ENCODE data around the gene ARL17B.
"Not testable (repeated sequence)": the region's sequence is repeated elsewhere in the genome, so short reads cannot be mapped to it uniquely, and the experiment has no call there.

DNA sequence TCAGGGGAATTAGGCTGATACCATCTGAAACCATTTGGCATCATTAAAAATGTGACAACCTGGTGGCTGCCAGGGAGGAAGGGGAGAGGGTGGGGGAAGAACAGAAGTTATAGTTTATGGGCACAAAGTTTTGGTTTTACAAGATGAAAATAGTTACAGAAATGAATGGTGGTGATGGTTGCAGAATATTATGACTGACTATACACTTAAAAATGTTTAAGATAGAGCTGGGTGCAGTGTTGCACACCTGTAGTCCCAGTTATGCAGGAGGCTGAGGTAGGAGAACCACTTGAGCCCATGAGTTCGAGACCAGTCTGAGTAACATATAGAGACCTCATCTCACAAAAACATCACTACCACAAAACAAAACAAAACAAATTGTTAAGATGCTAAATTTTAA is 12.5 kb downstream of the ARL17B start:
- TF ChIP-seq ZFP3 (tag by site-specific recombination; IDR thresholded peaks at IDR 0.05; ENCODE audit: low read depth); SCRT1 (tag by site-specific recombination; IDR thresholded peaks at IDR 0.05; ENCODE audit: borderline replicate concordance): not testable (repeated sequence)
- TF ChIP-seq, protein P1, sequence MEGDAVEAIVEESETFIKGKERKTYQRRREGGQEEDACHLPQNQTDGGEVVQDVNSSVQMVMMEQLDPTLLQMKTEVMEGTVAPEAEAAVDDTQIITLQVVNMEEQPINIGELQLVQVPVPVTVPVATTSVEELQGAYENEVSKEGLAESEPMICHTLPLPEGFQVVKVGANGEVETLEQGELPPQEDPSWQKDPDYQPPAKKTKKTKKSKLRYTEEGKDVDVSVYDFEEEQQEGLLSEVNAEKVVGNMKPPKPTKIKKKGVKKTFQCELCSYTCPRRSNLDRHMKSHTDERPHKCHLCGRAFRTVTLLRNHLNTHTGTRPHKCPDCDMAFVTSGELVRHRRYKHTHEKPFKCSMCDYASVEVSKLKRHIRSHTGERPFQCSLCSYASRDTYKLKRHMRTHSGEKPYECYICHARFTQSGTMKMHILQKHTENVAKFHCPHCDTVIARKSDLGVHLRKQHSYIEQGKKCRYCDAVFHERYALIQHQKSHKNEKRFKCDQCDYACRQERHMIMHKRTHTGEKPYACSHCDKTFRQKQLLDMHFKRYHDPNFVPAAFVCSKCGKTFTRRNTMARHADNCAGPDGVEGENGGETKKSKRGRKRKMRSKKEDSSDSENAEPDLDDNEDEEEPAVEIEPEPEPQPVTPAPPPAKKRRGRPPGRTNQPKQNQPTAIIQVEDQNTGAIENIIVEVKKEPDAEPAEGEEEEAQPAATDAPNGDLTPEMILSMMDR (tag by site-specific recombination; IDR thresholded peaks at IDR 0.05): not testable (repeated sequence)

Data from HEK293 (cell line).